Loucy (cell line): Measurements from ENCODE around the gene LAMA5.

ENCODE experiments used
- H2AFZ ChIP-seq: fragments of 200-600 bp; sonication (generic); 2 replicates; pipeline ENCODE4 v1.6.0; 2016; ENCODE audit warnings: antibody characterized with exemption, mild to moderate bottlenecking, low read length, moderate library complexity
- H3F3A ChIP-seq: fragments of 200-600 bp; 2 replicates; pipeline ENCODE4 v1.6.0; 2016; ENCODE audit warnings: antibody characterized with exemption, low read depth, mild to moderate bottlenecking
- H3K27me3 ChIP-seq: fragments of 200-600 bp; sonication (generic); 2 replicates; pipeline ENCODE4 v1.6.1; 2014; ENCODE audit warnings: low read length, mild to moderate bottlenecking; ENCODE audit not compliant: insufficient read depth, poor library complexity, severe bottlenecking
- H3K36me3 ChIP-seq: fragments of 200-600 bp; sonication (generic); 2 replicates; pipeline ENCODE4 v1.6.1; 2016; ENCODE audit warnings: low read length; ENCODE audit not compliant: insufficient read depth
- H3K4me1 ChIP-seq: fragments of 200-600 bp; sonication (generic); 2 replicates; pipeline ENCODE4 v1.5.1; 2014; ENCODE audit warnings: low read length, mild to moderate bottlenecking; ENCODE audit not compliant: insufficient read depth, poor library complexity, severe bottlenecking
- H3K4me2 ChIP-seq: fragments of 200-600 bp; sonication (generic); 2 replicates; pipeline ENCODE4 v1.6.0; 2014; ENCODE audit warnings: antibody characterized with exemption, low read length, low read depth, mild to moderate bottlenecking; ENCODE audit not compliant: poor library complexity, severe bottlenecking
- H3K4me3 ChIP-seq: fragments of 200-600 bp; sonication (generic); 2 replicates; pipeline ENCODE4 v1.5.1; 2014; ENCODE audit warnings: low read length, mild to moderate bottlenecking, mixed read lengths; ENCODE audit not compliant: poor library complexity, severe bottlenecking
- H3K79me2 ChIP-seq: fragments of 200-600 bp; sonication (generic); 2 replicates; pipeline ENCODE4 v1.6.1; 2014; ENCODE audit warnings: low read length; ENCODE audit not compliant: insufficient read depth
- H3K9ac ChIP-seq: fragments of 200-600 bp; sonication (generic); 2 replicates; pipeline ENCODE4 v1.6.0; 2014; ENCODE audit warnings: mild to moderate bottlenecking, low read depth, low read length, moderate library complexity; ENCODE audit not compliant: poor library complexity, severe bottlenecking
- H3K9me2 ChIP-seq: fragments of 200-600 bp; sonication (generic); replicated peaks from 2 replicates; pipeline ENCODE4 v1.6.1; 2016; ENCODE audit warnings: low read depth, low read length, mixed read lengths
- H3K9me3 ChIP-seq: fragments of 200-600 bp; sonication (generic); 2 replicates; pipeline ENCODE4 v1.6.1; 2014; ENCODE audit warnings: mild to moderate bottlenecking, antibody characterized with exemption, low read length, low read depth; ENCODE audit not compliant: insufficient read depth
- H4K20me1 ChIP-seq: fragments of 200-600 bp; sonication (generic); 2 replicates; pipeline ENCODE4 v1.6.0; 2014; ENCODE audit warnings: antibody characterized with exemption, low read length, mild to moderate bottlenecking; ENCODE audit not compliant: insufficient read depth, poor library complexity, severe bottlenecking
- CTCF ChIP-seq: fragments of 200-600 bp; sonication (generic); conservative IDR thresholded peaks from 2 replicates; pipeline ENCODE4 v1.5.1; 2014; ENCODE audit warnings: mild to moderate bottlenecking, antibody characterized with exemption, low read length
- EZH2phosphoT487 ChIP-seq: fragments of 200-600 bp; IDR thresholded peaks from 2 replicates; pipeline ENCODE4 v1.6.1; 2018; ENCODE audit warnings: antibody characterized with exemption, mild to moderate bottlenecking, moderate library complexity, borderline replicate concordance

The LAMA5 gene

GRCh38 chr20:62342910-62343309 is 24.2 kb downstream of the LAMA5 start:
- Histone ChIP-seq H3K4me3 (no peak overlapping the region), H3K27me3 (no peaks in the 10 kb centered on the region), H3K4me2 (no peak overlapping the region), H3K9me3 (no peaks in the 10 kb centered on the region), H4K20me1 (no peaks in the 10 kb centered on the region), H3K9ac (no peak overlapping the region), H3K36me3 (no peaks in the 10 kb centered on the region), H3K4me1 (no peaks in the 10 kb centered on the region), H3K9me2 (no peaks in the 10 kb centered on the region), H2AFZ (no peak overlapping the region), H3K79me2 (no peaks in the 10 kb centered on the region), H3F3A (no peaks in the 10 kb centered on the region)
- TF ChIP-seq EZH2phosphoT487 (no peak), CTCF (no peak)

GRCh38 chr20:62339647-62340062 is 27.5 kb downstream of the LAMA5 start:
- no peak overlapping the region for H3K4me3 ChIP-seq
- H3K9me3 ChIP-seq, result no peaks in the 10 kb centered on the region
- H3K4me1 ChIP-seq, result peaks cover 4% of the 10 kb centered on the region
- no peak overlapping the region for H3K4me2 ChIP-seq
- no peaks in the 10 kb centered on the region for H3K36me3 ChIP-seq
- no peaks in the 10 kb centered on the region for H3K9me2 ChIP-seq
- no peaks in the 10 kb centered on the region for H3F3A ChIP-seq
- no peak overlapping the region for H3K9ac ChIP-seq
- no peak overlapping the region for H2AFZ ChIP-seq
- no peak for TF ChIP-seq EZH2phosphoT487
- no peak for TF ChIP-seq CTCF
- H4K20me1 ChIP-seq, result no peaks in the 10 kb centered on the region
- H3K79me2 ChIP-seq, result no peaks in the 10 kb centered on the region
- no peaks in the 10 kb centered on the region for H3K27me3 ChIP-seq

GRCh38 chr20:62338294-62338620 is 28.9 kb downstream of the LAMA5 start:
- no peak overlapping the region for H2AFZ ChIP-seq
- H3K9me2 ChIP-seq, result no peaks in the 10 kb centered on the region
- no peaks in the 10 kb centered on the region for H3K36me3 ChIP-seq
- no peaks in the 10 kb centered on the region for H3K27me3 ChIP-seq
- no peaks in the 10 kb centered on the region for H3F3A ChIP-seq
- peaks cover 4% of the 10 kb centered on the region for H3K4me1 ChIP-seq
- no peak for TF ChIP-seq EZH2phosphoT487
- no peak for TF ChIP-seq CTCF
- H4K20me1 ChIP-seq, result no peaks in the 10 kb centered on the region
- H3K9me3 ChIP-seq, result no peaks in the 10 kb centered on the region
- no peaks in the 10 kb centered on the region for H3K79me2 ChIP-seq
- H3K4me3 ChIP-seq, result no peak overlapping the region
- H3K4me2 ChIP-seq, result no peak overlapping the region
- H3K9ac ChIP-seq, result no peak overlapping the region
